Measurements from ENCODE around the gene GMPR.

GRCh38 chr6:16232086-16232485 lies 6.3 kb upstream of the GMPR start:
- no peak for TF ChIP-seq CTCF (IDR thresholded peaks at IDR 0.05)
- no peak for TF ChIP-seq POLR2A (IDR thresholded peaks at IDR 0.05)

Data from esophagus squamous epithelium (tissue), 4 donors.